PFSK-1 (cell line): ENCODE measurements around the gene CYP2A6.

ENCODE experiments used
- FOXP2 ChIP-seq: optimal IDR thresholded peaks from 2 replicates; pipeline ENCODE3; 2011; ENCODE audit warnings: borderline replicate concordance, control low read depth, inconsistent platforms; ENCODE audit not compliant: insufficient read depth; ENCODE audit errors: extremely low read length, extremely low read depth
- POLR2AphosphoS5 ChIP-seq: IDR thresholded peaks from 2 replicates; pipeline ENCODE4 v1.6.1; 2012; ENCODE audit warnings: low read depth, mild to moderate bottlenecking, control low read depth, low read length, moderate library complexity
- REST ChIP-seq, 2 experiments: IDR thresholded peaks; 2 replicates each; pipeline versions ENCODE4 v1.6.1 to v1.8.0; 2011 to 2012; ENCODE audit warnings: low read depth in 2 of 2, low read length in 2 of 2, control low read depth in 1 of 2, inconsistent platforms in 1 of 2, mild to moderate bottlenecking in 1 of 2, moderate library complexity in 1 of 2; ENCODE audit not compliant: insufficient read depth in 1 of 2
- SIN3A ChIP-seq: IDR thresholded peaks from 2 replicates; pipeline ENCODE4 v1.6.1; 2012; ENCODE audit warnings: mild to moderate bottlenecking, low read length, moderate library complexity, borderline replicate concordance; ENCODE audit not compliant: insufficient read depth
- TAF1 ChIP-seq: IDR thresholded peaks from 2 replicates; pipeline ENCODE4 v1.6.1; 2012; ENCODE audit warnings: low read length, control low read depth, borderline replicate concordance; ENCODE audit not compliant: insufficient read depth

The CYP2A6 gene

GRCh38 chr19:40803170-40803856 lies 46.9 kb downstream of the CYP2A6 start:
- TF ChIP-seq REST (IDR thresholded peaks at IDR 0.05; ENCODE audit: insufficient read depth in 1 of 2, low read depth in 2 of 2, low read length in 2 of 2) = no peak
- no peak for TF ChIP-seq SIN3A
- no peak for TF ChIP-seq POLR2AphosphoS5
- TF ChIP-seq TAF1 = no peak
- TF ChIP-seq FOXP2 = no peak

DNA sequence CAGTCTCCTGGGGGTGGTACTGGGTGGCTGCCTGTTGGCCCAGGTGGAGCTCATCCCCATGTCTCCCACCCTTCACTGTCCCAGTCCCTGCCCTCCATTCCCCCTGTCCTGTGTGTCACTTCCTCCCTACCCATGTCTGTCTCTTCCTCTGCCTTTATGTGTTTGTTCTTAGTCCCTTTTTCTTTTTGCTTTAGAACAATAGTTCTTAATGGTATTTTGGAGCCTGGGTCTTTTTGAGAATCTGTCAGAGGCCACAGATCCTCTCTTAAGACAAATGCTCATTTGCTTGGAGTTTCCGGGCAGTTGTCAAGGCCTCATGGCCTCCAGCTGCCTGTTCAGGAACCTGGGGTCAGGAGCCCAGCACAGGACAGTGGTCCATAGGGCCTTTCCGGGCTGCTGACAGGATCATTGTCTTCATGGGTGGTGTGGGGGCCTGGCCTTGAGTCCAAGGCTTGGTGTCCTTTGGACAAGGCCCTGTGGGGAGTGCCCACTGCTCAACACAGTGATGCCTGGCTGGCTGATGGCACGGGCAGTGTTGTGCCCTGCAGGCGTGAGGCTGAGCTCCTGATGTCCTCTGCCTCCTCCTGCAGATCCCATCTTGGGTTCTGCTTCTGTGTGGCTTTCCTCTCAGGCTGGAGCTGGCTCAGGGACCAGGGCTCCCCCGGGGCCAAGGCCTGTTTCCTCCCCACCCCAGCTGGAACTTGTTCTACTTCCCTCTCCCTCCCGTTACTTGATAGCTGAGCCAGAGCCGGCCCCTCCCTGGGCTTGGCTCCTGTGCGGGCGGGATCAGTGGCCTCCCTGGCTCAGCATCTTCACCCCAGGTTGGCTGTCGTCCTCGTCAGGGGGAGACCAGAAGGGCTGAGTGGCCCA lies 47.7 kb downstream of the CYP2A6 start:
- TF ChIP-seq TAF1 = no peak
- TF ChIP-seq FOXP2 = no peak
- no peak for TF ChIP-seq POLR2AphosphoS5

DNA sequence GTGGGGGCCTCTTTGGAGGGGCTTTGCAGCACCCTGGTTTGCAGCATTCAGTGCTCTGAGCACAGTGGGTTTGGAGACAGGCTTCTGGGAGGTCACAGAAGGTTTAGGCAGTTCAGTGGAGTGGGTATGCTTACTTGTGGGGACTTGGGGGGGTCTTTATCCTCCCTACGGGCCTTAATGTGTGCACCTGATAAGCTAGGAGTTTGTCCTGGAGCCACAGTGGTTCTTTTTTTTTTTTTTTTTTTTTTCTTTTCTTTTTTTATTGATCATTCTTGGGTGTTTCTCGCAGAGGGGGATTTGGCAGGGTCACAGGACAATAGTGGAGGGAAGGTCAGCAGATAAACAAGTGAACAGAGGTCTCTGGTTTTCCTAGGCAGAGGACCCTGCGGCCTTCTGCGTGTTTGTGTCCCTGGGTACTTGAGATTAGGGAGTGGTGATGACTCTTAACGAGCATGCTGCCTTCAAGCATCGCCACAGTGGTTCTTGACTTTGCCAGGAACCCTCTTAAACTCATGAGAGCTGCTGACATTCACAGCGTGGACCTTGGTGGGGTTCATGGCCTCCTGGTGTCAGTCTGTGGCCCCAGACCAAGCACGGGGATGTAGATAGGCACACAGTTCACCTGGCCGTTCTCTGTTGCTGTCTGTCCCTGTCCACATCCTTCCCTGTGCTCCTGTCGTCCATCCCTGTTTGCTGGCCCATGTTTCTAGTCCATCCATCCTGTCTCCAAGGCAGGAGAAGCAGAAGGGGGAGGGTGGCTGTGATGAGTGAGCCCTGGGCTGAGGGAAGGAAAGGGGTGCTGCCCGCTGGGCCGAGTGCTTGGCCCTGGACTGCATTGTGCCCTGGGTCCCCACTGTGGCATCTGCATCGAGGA lies 48.6 kb downstream of the CYP2A6 start:
- TF ChIP-seq FOXP2 (no peak), POLR2AphosphoS5 (0 out of 2 replicates have a peak, but pooled peaks have one; percentile 34), REST (IDR thresholded peaks at IDR 0.05; ENCODE audit: insufficient read depth in 1 of 2, low read depth in 2 of 2, low read length in 2 of 2) (no peak), SIN3A (no peak)

- TF ChIP-seq SIN3A = no peak
Observed at GRCh38 chr19:40800997-40801377, 49.3 kb downstream of the CYP2A6 start.

DNA sequence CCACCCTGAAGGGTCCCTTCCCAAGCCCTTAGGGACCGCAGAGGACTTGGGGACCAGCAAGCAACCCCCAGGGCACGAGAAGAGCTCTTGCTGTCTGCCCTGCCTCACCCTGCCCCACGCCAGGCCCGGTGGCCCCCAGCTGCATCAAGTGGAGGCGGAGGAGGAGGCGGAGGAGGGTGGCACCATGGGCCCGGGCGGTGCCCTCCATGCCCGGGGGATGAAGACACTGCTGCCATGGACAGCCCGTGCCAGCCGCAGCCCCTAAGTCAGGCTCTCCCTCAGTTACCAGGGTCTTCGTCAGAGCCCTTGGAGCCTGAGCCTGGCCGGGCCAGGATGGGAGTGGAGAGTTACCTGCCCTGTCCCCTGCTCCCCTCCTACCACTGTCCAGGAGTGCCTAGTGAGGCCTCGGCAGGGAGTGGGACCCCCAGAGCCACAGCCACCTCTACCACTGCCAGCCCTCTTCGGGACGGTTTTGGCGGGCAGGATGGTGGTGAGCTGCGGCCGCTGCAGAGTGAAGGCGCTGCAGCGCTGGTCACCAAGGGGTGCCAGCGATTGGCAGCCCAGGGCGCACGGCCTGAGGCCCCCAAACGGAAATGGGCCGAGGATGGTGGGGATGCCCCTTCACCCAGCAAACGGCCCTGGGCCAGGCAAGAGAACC lies 49.8 kb downstream of the CYP2A6 start:
- TF ChIP-seq FOXP2 = no peak
- TF ChIP-seq POLR2AphosphoS5 = no peak
- TF ChIP-seq TAF1 = no peak
- TF ChIP-seq SIN3A = no peak
- TF ChIP-seq REST (IDR thresholded peaks at IDR 0.05; ENCODE audit: insufficient read depth in 1 of 2, low read depth in 2 of 2, low read length in 2 of 2) = no peak
